A172 (cell line): ENCODE results near the gene SCYL1. TPM values are rescaled to one million over a fixed set of nuclear protein-coding genes. Genes with fewer than 3 reads are reported as not detected.

ENCODE experiments used
- DNase-seq: peaks from one replicate; pipeline ENCODE4 v3.0.0-alpha.2; 2015; ENCODE audit warnings: low spot score
- total RNA-seq: library from RNA; depleted of rRNA; stranded (reverse); fragments of >200 nt; shearing (Covaris generic); gene quantifications from 2 replicates; pipeline ENCODE4 v1.2.3, GENCODE V29; 2014

Gene SCYL1
- total RNA-seq, 1 experiment from 2014 or later, result 65.6 TPM

GRCh38 chr11:65493367-65494176 lies 31.3 kb upstream of the SCYL1 start:
- DNase-seq, result peak; percentile 96

GRCh38 chr11:65496304-65497140 lies 28.4 kb upstream of the SCYL1 start:
- DNase-seq, result peak; percentile 47

GRCh38 chr11:65497141-65498041 lies 27.5 kb upstream of the SCYL1 start:
- DNase-seq, result peak; percentile 96

GRCh38 chr11:65498042-65498726 lies 26.7 kb upstream of the SCYL1 start:
- peak; percentile 53 for DNase-seq

GRCh38 chr11:65498727-65498976 lies 26.2 kb upstream of the SCYL1 start:
- DNase-seq, result no peak

GRCh38 chr11:65498977-65499712 lies 25.7 kb upstream of the SCYL1 start, which contains the start of gene MALAT1:
TSS of gene MALAT1 (plus strand) at chr11:65499045.
- DNase-seq, result peak; percentile 83

GRCh38 chr11:65499713-65500386 lies 25.0 kb upstream of the SCYL1 start:
- DNase-seq, result no peak

GRCh38 chr11:65500387-65501185 lies 24.3 kb upstream of the SCYL1 start:
- DNase-seq, result peak; percentile 54

- DNase-seq, result peak; percentile 62
Observed at GRCh38 chr11:65501186-65501471, 23.8 kb upstream of the SCYL1 start.

GRCh38 chr11:65501472-65502273 lies 23.2 kb upstream of the SCYL1 start:
- peak; percentile 64 for DNase-seq

- no peak for DNase-seq
Observed at GRCh38 chr11:65502274-65502554, 22.7 kb upstream of the SCYL1 start.

- peak; percentile 51 for DNase-seq
Observed at GRCh38 chr11:65502555-65503367, 22.1 kb upstream of the SCYL1 start.

GRCh38 chr11:65503368-65503948 lies 21.4 kb upstream of the SCYL1 start:
- peak; percentile 40 for DNase-seq

- peak; percentile 52 for DNase-seq
Observed at GRCh38 chr11:65503949-65504673, 20.8 kb upstream of the SCYL1 start.

- DNase-seq, result peak; percentile 51
Observed at GRCh38 chr11:65504674-65505465, 20.0 kb upstream of the SCYL1 start.
